Naive thymus-derived CD4-positive, alpha-beta T cell (primary cell): Measurements from ENCODE around the gene ZNF385D. TPM values are rescaled to one million over a fixed set of nuclear protein-coding genes. Genes with fewer than 3 reads are reported as not detected.

Source experiments
- ATAC-seq: fragments of 150-1000 bp; cut with Tn5 transposase; 2 replicates; pipeline ENCODE4 v1.10.0; 2021; ENCODE audit warnings: mild to moderate bottlenecking, moderate library complexity
- CTCF ChIA-PET: fragments of 350-600 bp; sonication (Branson Sonifier 250); formaldehyde crosslinking; loops from one replicate; lab custom pipeline; 2021; ENCODE audit warnings: antibody characterized with exemption; lab: Charles Lee
- POLR2A ChIA-PET: fragments of 350-600 bp; sonication (Branson Sonifier 250); formaldehyde crosslinking; loops from one replicate; lab custom pipeline; 2021; ENCODE audit warnings: antibody characterized with exemption, inconsistent platforms; lab: Charles Lee
- DNase-seq, 9 donors: peaks; one replicate each; pipeline versions ENCODE4 v3.0.0 to v3.0.0-alpha.2; 2020 to 2022; ENCODE audit warnings: mixed read lengths in 1 of 9
- H3K27ac ChIP-seq: one replicate; pipeline ENCODE4 v1.7.0; 2013; ENCODE audit warnings: mild to moderate bottlenecking, low read depth, low read length, moderate library complexity
- H3K27me3 ChIP-seq, 2 donors: one replicate each; pipeline ENCODE4 v1.7.0; 2013; ENCODE audit warnings: low read length in 2 of 2, mild to moderate bottlenecking in 2 of 2, moderate library complexity in 2 of 2; ENCODE audit not compliant: control insufficient read depth in 2 of 2, insufficient read depth in 2 of 2
- H3K36me3 ChIP-seq, 3 experiments: 1 replicate in 2 of 3; 2 replicates in 1 of 3; pipeline ENCODE4 v1.7.0; 2013; ENCODE audit warnings: low read length in 3 of 3, mild to moderate bottlenecking in 3 of 3, moderate library complexity in 1 of 3; ENCODE audit not compliant: insufficient read depth in 3 of 3, control insufficient read depth in 2 of 3
- H3K4me1 ChIP-seq, 2 donors: one replicate each; pipeline ENCODE4 v1.7.0; 2013; ENCODE audit warnings: low read length in 2 of 2, mild to moderate bottlenecking in 2 of 2, moderate library complexity in 1 of 2; ENCODE audit not compliant: control insufficient read depth in 2 of 2, insufficient read depth in 2 of 2
- H3K4me3 ChIP-seq: 2 replicates; pipeline ENCODE4 v1.7.0; 2013; ENCODE audit warnings: mild to moderate bottlenecking, low read length
- H3K9me3 ChIP-seq, 3 experiments: 1 replicate in 2 of 3; 2 replicates in 1 of 3; pipeline ENCODE4 v1.7.0; 2013; ENCODE audit warnings: low read length in 3 of 3; ENCODE audit not compliant: control insufficient read depth in 2 of 3
- H3K27ac Mint-ChIP-seq, 9 donors: one replicate each; pipeline ENCODE4 v1.8.0; 2020 to 2022; ENCODE audit warnings: mixed read lengths in 9 of 9, mild to moderate bottlenecking in 8 of 9, moderate library complexity in 5 of 9, inconsistent platforms in 2 of 9
- H3K27me3 Mint-ChIP-seq, 5 donors: one replicate each; pipeline ENCODE4 v1.8.0; 2021 to 2022; ENCODE audit warnings: mixed read lengths in 5 of 5, mild to moderate bottlenecking in 1 of 5
- H3K36me3 Mint-ChIP-seq, 5 donors: one replicate each; pipeline ENCODE4 v1.8.0; 2020 to 2022; ENCODE audit warnings: mixed read lengths in 5 of 5, mild to moderate bottlenecking in 3 of 5, inconsistent platforms in 1 of 5
- H3K4me1 Mint-ChIP-seq, 7 donors: one replicate each; pipeline ENCODE4 v1.8.0; 2020 to 2022; ENCODE audit warnings: mixed read lengths in 7 of 7, mild to moderate bottlenecking in 3 of 7, inconsistent platforms in 1 of 7
- H3K4me3 Mint-ChIP-seq, 10 donors: one replicate each; pipeline ENCODE4 v1.8.0; 2020 to 2022; ENCODE audit warnings: mild to moderate bottlenecking in 10 of 10, mixed read lengths in 10 of 10, moderate library complexity in 6 of 10, inconsistent platforms in 2 of 10
- H3K9me3 Mint-ChIP-seq, 11 donors: one replicate each; pipeline ENCODE4 v1.8.0; 2020 to 2022; ENCODE audit warnings: mixed read lengths in 11 of 11, mild to moderate bottlenecking in 4 of 11, inconsistent platforms in 1 of 11, moderate library complexity in 1 of 11
- intact Hi-C, 2 donors: fragments of 100-400 bp; cut with micrococcal nuclease; formaldehyde crosslinking; loops; one replicate each; pipeline ENCODE4 v1.15.1; 2023
- polyA plus RNA-seq, 2 donors: library from polyadenylated mRNA; unstranded; fragments of 300-500 nt; fragmentation: Illumina TruSeq; gene quantifications; one replicate each; pipeline ENCODE4 v1.2.3, GENCODE V29; 2021
- total RNA-seq, 6 experiments: library from RNA in 5 of 6; stranded (reverse) in 5 of 6; gene quantifications; 1 replicate in 5 of 6; 2 replicates in 1 of 6; pipeline ENCODE4 v1.2.3 and lab custom pipeline; 2021 to 2026

The ZNF385D gene
- total and polyA plus RNA-seq, 7 experiments from 2014 or later: 0.03 to 1.1 TPM; not detected in 5

DNA sequence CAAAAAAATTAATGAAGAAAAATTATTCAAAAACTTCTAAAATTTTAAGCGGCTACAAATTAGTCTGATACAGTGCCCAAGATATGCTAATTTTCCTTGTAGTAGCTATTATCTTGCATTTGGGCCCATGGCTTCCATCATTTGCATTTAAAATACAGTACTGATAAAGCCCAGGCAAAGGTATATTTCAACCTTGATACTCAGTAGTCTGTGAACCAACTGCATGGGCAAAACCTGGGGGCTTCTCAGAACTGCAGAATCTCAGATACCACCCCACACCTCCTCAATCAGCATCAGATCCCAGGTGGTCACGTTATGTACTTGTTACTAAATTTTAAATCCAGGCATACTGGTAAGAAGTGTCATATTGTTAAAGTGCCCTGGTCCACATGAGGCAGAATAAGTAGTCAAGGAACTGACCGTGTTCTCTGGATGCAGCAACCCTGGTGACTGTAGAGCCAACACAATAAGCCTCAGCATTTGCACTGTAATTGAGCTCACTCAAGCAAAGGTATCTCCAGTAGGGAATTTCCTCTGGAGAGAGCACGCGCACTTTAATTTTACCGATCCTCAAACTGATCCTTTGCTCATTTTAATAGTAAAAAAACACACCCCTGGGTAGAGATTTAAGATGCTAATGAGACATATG is 31.9 kb downstream of the ZNF385D start:
- no peak overlapping the region for H3K4me3 Mint-ChIP-seq

DNA sequence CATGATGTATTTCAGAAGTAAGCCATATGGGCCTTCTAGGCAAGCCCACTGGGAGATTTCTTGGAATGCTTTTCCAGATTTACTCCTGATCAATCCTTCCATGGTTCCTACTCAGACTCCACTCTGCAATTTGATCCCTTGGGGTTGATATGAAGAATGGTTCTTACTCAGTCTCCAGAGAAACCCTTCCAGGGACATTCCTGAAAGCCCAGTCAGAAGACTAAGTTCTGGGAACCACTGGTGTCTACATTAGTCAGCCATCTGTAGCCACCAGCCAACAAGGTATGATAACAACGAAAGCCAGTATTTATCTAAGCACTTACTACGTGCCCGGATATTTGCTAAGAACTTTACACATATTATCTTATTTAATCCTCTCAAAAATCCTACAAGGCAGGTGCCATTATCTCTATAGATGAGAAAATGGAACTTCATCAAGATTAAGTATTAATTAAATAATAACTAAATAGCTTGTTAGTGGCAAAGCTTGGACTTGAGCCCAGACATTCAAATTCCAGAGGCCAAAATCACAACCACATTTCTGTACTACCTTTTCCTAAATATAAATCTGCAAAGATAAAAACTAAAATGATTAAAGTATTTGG is 32.7 kb downstream of the ZNF385D start:
- Mint-ChIP-seq H3K4me1 (no peaks in the 10 kb centered on the region), H3K9me3 (peaks cover 5 to 38% (median 12%) of the 10 kb centered on the region in 11 donors), H3K4me3 (no peak overlapping the region), H3K36me3 (peaks cover 0 to 3% (median 0%) of the 10 kb centered on the region in 5 donors), H3K27me3 (no peaks in the 10 kb centered on the region), H3K27ac (no peak overlapping the region)
- no peaks in the 10 kb centered on the region for H3K4me1 ChIP-seq
- H3K36me3 ChIP-seq: no peaks in the 10 kb centered on the region
- DNase-seq: no peak
- CTCF ChIA-PET: no interaction called here
- POLR2A ChIA-PET: no interaction called here
- H3K27me3 ChIP-seq: no peaks in the 10 kb centered on the region
- ATAC-seq: no peak
- no peaks in the 10 kb centered on the region for H3K9me3 ChIP-seq
- no peak overlapping the region for H3K27ac ChIP-seq
- intact Hi-C loops: no loop called here
- no peak overlapping the region for H3K4me3 ChIP-seq

More for the DNA sequence above, 31.9 kb downstream of the ZNF385D start:
- peaks cover 0 to 3% (median 0%) of the 10 kb centered on the region in 5 donors for H3K36me3 Mint-ChIP-seq
- Histone ChIP-seq H3K9me3 (no peaks in the 10 kb centered on the region), H3K4me1 (no peaks in the 10 kb centered on the region), H3K27ac (no peak overlapping the region), H3K4me3 (no peak overlapping the region), H3K36me3 (no peaks in the 10 kb centered on the region), H3K27me3 (no peaks in the 10 kb centered on the region)
- ATAC-seq: no peak
- ChIA-PET POLR2A (no interaction called here), CTCF (no interaction called here)
- H3K27ac Mint-ChIP-seq: peak overlapping the region in 1 of 9 donors; percentile 16
- peaks cover 5 to 42% (median 12%) of the 10 kb centered on the region in 11 donors for H3K9me3 Mint-ChIP-seq
- H3K4me1 Mint-ChIP-seq: no peaks in the 10 kb centered on the region
- DNase-seq: no peak
- intact Hi-C loops: no loop called here
- H3K27me3 Mint-ChIP-seq: no peaks in the 10 kb centered on the region

DNA sequence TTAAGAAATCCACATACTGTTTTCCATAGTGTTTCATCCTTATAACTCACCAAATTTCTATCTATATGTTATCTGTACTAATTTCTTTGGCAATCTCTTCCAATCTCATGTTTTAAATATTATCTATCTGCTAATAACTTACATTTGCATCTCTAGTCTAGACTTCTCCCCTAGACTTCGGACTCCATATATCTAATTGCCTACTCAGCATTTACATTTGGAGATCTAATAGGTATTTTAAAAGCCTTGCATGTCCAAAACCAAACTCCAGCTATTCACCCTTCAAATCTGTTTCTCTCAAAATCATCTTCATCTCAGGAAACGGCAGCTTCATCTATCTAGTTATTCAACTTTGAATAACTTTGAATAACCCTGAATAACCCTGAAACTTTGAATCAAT is 35.3 kb downstream of the ZNF385D start:
- no peaks in the 10 kb centered on the region for H3K4me1 ChIP-seq
- no peak overlapping the region for H3K27ac ChIP-seq
- H3K36me3 Mint-ChIP-seq: no peaks in the 10 kb centered on the region
- H3K9me3 Mint-ChIP-seq: peaks cover 0 to 20% (median 7%) of the 10 kb centered on the region in 11 donors
- intact Hi-C loops: no loop called here
- ChIA-PET CTCF (no interaction called here), POLR2A (no interaction called here)
- H3K36me3 ChIP-seq: no peaks in the 10 kb centered on the region
- no peak for ATAC-seq
- H3K27me3 Mint-ChIP-seq: no peaks in the 10 kb centered on the region
- H3K4me3 ChIP-seq: no peak overlapping the region
- no peaks in the 10 kb centered on the region for H3K27me3 ChIP-seq
- H3K27ac Mint-ChIP-seq: no peak overlapping the region
- H3K4me1 Mint-ChIP-seq: no peaks in the 10 kb centered on the region
- H3K9me3 ChIP-seq: peaks cover 0 to 3% (median 0%) of the 10 kb centered on the region in 3 experiments
- DNase-seq: no peak
- H3K4me3 Mint-ChIP-seq: no peak overlapping the region

DNA sequence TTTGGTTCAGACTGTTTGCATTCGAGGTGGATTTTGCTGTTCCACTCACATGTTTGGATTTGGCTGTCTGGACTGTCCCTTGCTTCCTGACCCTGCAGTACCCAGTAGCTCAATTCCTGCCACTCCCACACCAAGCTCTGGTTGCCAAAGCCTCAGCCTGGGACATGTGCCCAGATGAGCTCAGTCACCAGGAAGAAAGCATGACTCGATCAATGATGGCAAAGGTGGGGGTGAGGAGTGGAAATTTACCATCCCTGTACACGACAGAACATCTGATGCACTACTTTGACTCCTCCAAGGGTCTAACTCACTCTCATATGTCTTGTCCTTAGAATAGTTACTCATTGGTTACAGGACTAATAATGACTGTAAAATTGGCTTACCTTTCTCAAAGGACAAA is 45.2 kb downstream of the ZNF385D start:
- Mint-ChIP-seq H3K27me3 (no peaks in the 10 kb centered on the region), H3K4me3 (no peak overlapping the region), H3K4me1 (no peaks in the 10 kb centered on the region), H3K27ac (no peak overlapping the region), H3K36me3 (no peaks in the 10 kb centered on the region), H3K9me3 (peaks cover 0 to 25% (median 11%) of the 10 kb centered on the region in 11 donors)
- no peak for DNase-seq
- no peak overlapping the region for H3K4me3 ChIP-seq
- H3K4me1 ChIP-seq: no peaks in the 10 kb centered on the region
- no peaks in the 10 kb centered on the region for H3K27me3 ChIP-seq
- H3K27ac ChIP-seq: no peak overlapping the region
- peaks cover 0 to 6% (median 0%) of the 10 kb centered on the region in 3 experiments for H3K9me3 ChIP-seq
- CTCF ChIA-PET: no interaction called here
- intact Hi-C loops: no loop called here
- no peak for ATAC-seq
- POLR2A ChIA-PET: no interaction called here
- H3K36me3 ChIP-seq: no peaks in the 10 kb centered on the region

DNA sequence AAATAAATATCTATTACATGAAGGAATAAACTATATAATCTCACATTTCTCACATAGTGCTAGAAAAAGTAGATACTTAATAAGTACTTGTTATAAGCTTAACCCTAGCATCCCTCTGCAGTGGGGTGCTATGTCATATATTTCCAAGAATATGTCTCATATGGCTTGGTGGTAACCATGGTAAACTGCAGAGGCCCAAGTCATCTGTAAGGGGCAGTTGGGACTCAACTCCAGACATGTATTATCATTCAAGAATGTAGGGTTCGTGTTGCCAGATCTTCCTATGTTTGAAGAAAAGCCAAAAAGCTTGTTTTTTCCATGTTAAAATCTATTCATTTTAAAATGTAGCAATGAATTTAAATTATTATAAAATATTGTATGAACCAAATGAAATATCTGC is 46.2 kb downstream of the ZNF385D start:
- no peak overlapping the region for H3K4me3 Mint-ChIP-seq

DNA sequence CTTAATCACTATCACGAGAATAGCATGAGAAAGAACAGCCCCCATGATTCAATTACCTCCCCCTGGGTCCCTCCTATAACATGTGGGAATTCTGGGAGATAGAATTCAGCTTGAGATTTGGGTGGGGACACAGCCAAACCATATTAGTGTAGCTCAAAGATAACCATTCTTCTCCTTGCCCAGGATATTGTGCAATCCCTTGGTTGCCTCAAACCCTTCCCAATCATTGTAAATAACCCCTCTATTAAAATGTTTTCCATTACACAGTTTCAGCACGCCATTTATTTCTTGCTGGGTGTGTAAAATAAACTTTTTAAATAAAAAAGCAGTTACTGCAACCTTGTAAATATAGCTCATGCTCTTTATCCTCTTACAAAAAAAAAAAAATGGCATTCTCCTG is 47.7 kb downstream of the ZNF385D start:
- ATAC-seq (no peak), DNase-seq (no peak)
- peaks cover 0 to 6% (median 0%) of the 10 kb centered on the region in 3 experiments for H3K9me3 ChIP-seq
- intact Hi-C loops: no loop called here
- CTCF ChIA-PET: no interaction called here
- Mint-ChIP-seq H3K4me1 (no peaks in the 10 kb centered on the region), H3K9me3 (peaks cover 0 to 25% (median 8%) of the 10 kb centered on the region in 11 donors), H3K36me3 (no peaks in the 10 kb centered on the region), H3K27ac (no peak overlapping the region), H3K27me3 (no peaks in the 10 kb centered on the region), H3K4me3 (no peak overlapping the region)
- no peaks in the 10 kb centered on the region for H3K4me1 ChIP-seq
- no peak overlapping the region for H3K4me3 ChIP-seq
- POLR2A ChIA-PET: no interaction called here
- no peaks in the 10 kb centered on the region for H3K27me3 ChIP-seq
- H3K27ac ChIP-seq: no peak overlapping the region
- no peaks in the 10 kb centered on the region for H3K36me3 ChIP-seq

More for the DNA sequence above, 46.2 kb downstream of the ZNF385D start:
- ChIA-PET POLR2A (no interaction called here), CTCF (no interaction called here)
- H3K4me3 ChIP-seq: no peak overlapping the region
- H3K27ac Mint-ChIP-seq: no peak overlapping the region
- H3K4me1 Mint-ChIP-seq: no peaks in the 10 kb centered on the region
- intact Hi-C loops: no loop called here
- H3K9me3 Mint-ChIP-seq: peaks cover 0 to 25% (median 12%) of the 10 kb centered on the region in 11 donors
- no peaks in the 10 kb centered on the region for H3K36me3 ChIP-seq
- ATAC-seq (no peak), DNase-seq (no peak)
- no peaks in the 10 kb centered on the region for H3K4me1 ChIP-seq
- peaks cover 0 to 6% (median 0%) of the 10 kb centered on the region in 3 experiments for H3K9me3 ChIP-seq
- H3K27me3 Mint-ChIP-seq: no peaks in the 10 kb centered on the region
- no peak overlapping the region for H3K27ac ChIP-seq
- no peaks in the 10 kb centered on the region for H3K36me3 Mint-ChIP-seq
- no peaks in the 10 kb centered on the region for H3K27me3 ChIP-seq

DNA sequence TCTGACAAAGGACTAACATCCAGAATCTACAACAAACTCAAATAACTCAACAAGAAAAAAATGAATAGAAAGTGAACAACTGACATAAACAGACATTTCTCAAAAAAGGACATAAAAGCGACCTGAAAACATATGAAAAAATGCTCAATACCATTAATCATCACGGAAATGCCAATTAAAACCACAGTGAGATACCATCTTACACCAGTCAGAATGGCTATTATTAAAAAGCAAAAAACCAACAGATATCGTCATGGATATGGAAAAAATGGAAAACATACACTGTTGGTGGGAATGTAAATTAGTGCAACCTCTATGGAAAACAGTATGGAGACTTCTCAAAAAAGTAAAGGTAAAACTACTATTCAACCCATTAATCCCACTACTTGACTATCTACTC is 53.3 kb downstream of the ZNF385D start:
- Histone ChIP-seq H3K36me3 (no peaks in the 10 kb centered on the region), H3K4me1 (no peaks in the 10 kb centered on the region), H3K4me3 (no peak overlapping the region), H3K27ac (no peak overlapping the region), H3K9me3 (no peaks in the 10 kb centered on the region), H3K27me3 (no peaks in the 10 kb centered on the region)
- DNase-seq: no peak
- ATAC-seq: no peak
- Mint-ChIP-seq H3K27me3 (no peaks in the 10 kb centered on the region), H3K9me3 (peaks cover 0 to 18% (median 3%) of the 10 kb centered on the region in 11 donors), H3K27ac (no peak overlapping the region), H3K4me1 (no peaks in the 10 kb centered on the region), H3K4me3 (no peak overlapping the region), H3K36me3 (peaks cover 0 to 3% (median 0%) of the 10 kb centered on the region in 5 donors)
- ChIA-PET POLR2A (no interaction called here), CTCF (no interaction called here)
- intact Hi-C loops: no loop called here
